Stimulated activated CD4-positive, alpha-beta T cell treated with anti-CD3 and anti-CD28 coated beads, Interleukin-1b, Interleukin-23, amount 100 ng/mL, for 48 hours (primary cell): Measurements from ENCODE around the gene SKIDA1.

ENCODE experiments used
- DNase-seq: peaks from one replicate; pipeline ENCODE4 v3.0.0-alpha.2; 2020

The SKIDA1 gene

DNA sequence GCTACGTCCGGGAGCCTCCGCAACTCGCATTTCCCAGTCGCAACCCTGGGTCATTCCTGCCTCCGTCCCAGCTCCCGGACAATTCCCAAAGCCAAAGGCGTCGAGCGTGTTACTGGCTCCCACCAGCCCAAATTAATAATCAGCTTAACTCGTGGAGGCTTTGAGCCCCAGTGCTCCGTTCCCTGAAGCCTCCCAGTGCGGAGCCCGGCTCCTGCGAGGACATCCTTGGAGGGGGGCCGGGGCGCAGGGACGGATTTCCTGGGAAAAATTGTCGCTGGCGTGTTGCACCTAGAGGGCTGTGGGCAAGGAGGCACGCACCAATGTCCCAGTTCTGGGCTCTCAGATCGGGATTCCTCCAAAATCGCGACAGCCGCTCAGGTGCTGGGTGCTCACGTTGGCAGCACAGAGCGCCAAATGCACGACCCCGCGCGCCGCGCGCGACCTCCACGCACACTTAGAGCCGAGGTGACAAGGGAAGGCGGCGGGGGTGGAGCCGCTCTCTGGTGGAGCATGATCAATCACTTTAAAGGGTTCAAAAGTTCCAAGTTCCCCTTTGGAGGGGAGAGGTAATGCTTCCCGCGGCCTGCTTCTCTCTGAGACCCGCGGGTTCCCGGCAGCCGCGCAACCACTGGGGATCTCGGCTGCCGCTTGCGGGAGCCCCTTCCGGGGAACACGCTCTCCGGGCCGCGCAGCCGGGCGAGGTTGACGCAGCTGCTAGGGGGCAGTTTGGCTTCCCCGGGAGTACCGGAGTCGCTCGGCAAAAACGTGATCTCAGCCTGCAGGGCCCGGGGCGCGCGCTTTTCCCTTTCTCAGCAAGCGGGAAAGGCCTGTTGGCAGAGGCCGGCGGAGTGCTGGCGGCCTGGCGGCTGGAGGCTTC, 25.5 kb downstream of the SKIDA1 start:
- DNase-seq, result no peak

DNA sequence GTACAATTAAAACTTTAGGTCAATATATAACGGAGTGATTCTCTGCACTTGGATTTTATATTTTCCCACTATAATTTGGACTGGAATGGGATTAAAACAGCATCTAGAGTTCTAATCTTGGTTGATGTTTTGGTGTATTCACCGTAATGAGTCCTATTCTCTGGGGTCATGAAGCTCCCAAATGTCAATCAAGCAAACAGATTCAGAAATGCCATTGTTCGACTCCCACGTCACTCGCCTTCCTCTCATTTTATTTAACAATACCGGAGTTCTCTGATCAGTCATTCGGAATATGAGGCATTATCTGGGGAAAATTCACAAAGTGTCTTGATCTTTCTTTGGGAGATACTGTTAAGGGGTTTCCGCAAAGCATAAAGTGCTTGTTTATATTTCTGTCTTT, 26.5 kb downstream of the SKIDA1 start:
- DNase-seq, result no peak

DNA sequence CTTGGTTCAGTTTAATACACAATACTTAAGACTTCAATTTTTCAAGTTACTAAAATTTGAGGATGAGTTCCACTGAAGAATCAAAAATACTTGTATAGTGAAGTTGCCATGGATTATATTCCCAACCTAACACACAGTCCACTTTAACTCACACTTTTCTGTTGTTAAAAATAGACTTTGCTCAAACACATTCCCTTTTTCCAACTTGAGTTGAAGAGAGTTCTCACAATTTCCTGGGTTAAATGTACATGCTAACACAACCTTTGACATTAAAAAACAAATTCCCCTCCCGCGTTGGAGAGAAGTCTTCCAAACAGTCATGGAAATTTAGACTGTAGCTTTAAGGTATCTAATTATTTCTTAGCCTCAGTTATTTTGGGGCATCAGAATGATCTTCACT, 27.1 kb downstream of the SKIDA1 start:
- DNase-seq, result no peak

DNA sequence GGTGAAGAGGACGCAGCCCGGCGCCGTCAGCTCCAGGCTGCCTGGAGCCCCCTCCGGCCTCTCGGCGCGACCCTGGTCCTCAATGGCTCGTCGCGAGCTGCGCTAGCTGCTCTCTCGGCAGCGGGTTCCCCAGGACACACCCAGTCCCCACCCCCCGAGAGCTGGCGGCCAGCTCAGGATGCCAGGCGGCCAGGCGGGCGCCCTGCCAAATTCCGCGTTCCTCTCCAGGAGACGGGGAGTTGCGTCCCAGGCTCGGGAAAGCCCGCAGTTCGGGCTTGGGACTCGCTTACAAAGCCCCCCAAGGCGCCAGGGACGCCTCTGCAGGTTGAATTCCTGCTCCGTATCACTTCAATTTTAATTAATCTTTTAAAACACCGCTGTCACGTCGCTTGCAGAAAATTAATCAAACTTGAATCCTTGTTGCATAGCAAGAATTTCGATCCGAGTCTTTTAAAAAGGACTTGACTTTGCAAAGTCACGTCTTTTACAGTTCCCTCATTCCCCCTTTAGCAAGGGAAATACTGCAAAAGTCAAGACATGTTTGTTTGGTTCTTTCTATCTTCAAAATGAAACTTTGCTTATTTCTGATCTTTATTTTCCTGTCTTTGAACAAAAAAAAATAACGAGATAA, 28.2 kb downstream of the SKIDA1 start:
- DNase-seq, result no peak

DNA sequence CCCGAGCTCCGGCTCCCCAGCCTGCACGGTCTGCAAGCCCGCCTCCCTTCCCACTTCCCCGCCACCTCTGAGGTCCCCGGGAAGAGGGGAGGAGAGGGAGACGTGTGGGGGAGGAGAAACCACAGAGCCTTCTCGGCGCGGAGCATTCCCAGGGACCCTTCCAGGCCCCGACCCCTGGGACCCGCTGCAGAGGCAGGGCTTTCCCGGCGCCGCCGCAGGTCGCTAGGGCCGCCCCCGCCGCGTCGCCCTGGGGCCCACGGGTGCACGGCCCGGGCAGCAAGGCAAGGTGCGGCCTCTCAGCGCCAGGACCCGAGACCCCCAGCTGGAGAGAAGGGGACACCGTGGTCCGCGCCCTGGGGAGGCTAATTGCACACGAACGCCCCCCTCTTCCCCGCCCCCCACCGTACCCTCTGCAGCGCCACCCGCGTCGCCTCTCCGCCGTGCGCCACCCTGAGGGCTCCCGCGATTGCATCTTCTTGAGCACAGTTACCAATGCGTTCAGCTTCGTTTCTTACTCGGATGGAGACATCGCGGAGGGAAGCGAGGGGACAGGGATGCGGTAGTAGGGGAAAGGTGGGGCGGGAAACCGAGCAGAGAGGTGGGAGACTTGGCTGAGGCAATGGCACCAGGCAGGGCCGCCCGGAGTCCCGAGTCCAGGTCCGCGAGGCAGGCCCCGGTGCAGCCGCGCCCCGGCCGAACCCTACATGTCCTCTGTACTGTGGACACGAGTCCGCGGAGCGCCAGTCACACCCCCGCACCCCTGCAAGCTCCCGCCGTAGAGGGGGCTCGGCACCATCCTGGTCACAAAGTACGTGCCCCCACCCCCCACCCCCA, 28.9 kb downstream of the SKIDA1 start:
- DNase-seq, result peak; percentile 35

- DNase-seq, result peak; percentile 84
These were observed 29.6 kb downstream of the SKIDA1 start for GRCh38 chr10:21495752-21496342.

DNA sequence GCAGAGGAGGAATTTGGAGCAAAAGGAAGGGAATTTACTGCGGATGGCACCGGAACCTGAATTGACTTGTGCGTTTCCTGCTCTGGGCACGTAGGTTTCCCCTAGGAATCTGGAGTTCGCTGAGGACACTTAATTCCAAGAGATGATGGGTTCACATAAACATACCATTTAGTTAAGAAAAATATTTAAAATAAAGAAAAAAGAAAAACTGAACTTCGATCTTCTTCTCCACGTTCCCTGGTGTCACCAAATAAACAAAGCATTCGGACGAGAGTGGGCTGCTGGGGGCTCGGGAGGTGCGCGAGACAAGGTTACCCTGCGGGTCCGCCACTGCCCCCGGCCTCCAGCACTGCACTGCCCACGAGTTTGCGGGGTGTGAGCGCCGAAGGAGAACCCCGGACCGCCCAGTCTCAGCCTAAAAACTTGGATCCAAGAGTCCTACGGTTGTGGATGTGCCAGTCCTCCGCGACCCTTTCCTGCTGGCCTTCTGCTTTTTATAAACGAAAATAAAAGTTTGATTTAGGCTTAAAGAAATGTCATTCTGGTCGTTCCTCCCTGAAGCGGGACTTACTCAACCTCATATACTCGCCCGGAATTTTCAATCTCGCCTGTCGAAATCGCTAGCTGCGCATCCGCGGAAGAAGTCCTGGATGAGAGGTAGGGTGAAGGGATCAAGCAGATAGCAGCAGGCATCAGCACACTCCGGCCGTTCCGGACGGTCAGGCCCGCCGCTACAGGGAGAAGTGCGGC, 30.3 kb downstream of the SKIDA1 start:
- no peak for DNase-seq

GRCh38 chr10:21494191-21495001, 31.1 kb downstream of the SKIDA1 start:
- no peak for DNase-seq

- no peak for DNase-seq
These were observed 31.7 kb downstream of the SKIDA1 start for GRCh38 chr10:21493784-21494183.

- DNase-seq, result no peak
These were observed 33.1 kb downstream of the SKIDA1 start for GRCh38 chr10:21492421-21492820.

DNA sequence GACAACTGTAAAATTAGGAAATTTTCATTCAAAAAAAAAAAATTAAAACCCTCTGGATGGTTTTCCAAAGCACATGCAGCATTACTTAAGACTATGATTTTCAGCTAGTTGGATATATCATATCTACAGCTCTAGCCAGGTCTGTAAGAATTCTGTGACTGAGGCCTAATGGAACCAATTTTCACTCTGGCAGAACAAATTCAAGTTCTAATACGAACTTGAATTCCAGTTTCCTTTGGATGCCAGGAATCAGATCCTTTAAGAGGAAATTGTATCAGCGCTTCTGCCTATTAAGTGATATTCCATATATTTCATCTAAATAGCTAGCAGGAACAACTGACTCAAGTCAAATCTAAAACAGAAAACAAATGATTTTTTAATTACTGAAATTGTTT, 34.8 kb downstream of the SKIDA1 start:
- no peak for DNase-seq

- DNase-seq, result no peak
These were observed 35.3 kb downstream of the SKIDA1 start for GRCh38 chr10:21490028-21490710.

DNA sequence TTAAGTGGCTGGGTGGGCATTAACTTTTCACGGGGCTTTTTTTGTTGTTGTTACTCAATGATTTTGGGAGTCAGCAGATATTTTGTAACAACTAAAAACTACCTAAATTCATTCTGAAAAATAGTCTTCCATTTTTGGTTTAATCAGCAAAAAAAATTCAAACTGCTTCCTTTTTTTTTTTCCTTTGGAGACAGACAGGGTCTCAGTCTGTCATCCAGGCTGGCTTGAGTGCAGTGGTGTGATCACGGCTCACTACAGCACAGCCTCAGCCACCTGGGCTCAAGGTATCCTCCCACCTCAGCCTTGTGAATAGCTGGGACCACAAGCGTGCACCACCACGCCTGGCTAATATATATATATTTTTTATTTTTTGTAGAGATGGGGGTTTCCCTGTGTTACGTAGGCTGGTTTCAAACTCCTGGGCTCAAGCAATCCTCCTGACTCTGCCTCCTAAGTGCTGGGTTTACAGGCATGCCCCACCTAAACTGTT, 36.5 kb downstream of the SKIDA1 start:
- DNase-seq, result no peak

GRCh38 chr10:21488246-21488956, 37.1 kb downstream of the SKIDA1 start:
- no peak for DNase-seq

DNA sequence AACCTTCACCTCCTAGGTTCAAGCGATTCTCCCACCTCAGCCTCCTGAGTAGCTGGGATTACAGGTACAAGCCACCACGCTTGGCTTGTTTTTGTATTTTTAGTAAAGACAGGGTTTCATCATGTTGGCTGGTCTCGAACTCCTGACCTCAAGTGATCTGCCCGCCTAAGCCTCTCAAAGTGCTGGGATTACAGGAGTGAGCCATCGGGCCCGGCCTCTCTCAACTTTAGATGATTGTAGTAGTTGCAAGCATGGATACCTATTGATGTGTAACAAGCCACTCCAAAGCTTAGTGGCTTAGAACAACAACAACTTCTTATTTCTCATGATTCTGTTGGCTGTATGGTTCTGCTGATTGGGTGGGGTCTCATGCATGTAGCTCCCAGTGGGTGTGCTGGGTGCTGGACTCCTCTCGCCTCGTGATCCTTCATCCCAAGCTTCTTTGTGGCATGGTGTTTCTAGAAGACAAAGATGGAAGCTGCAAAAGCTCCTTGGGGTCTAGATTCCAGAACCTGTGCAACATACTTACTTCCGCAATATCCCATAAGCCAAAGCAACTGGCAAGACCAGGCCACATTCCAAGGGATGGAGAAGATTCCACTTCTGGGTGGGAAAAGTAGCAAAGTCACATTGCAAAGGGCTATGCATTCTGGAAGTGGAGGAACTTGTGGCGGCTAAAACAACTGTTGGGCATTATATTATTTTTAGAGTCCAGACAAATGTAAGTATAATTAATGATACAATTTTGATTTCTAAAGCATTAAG, 37.9 kb downstream of the SKIDA1 start:
- DNase-seq, result no peak

DNA sequence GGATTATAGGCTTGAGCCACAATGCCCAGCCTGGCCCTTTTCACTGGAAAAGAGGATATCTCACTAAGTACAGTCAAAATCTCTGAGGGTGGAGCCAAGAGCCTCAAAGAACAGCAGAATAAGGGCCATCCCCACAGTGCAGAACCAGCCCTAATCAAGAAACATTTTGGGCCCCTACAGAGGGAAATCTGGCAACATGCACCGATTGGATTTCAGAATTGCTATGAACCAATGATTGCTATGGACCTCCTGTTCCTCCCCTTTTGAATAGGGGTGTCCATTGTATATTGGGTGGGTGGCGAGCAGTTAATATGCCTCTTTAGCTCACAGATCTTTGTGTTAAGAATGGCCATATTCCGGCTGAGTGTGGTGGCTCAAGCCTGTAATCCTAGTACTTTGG, 42.7 kb downstream of the SKIDA1 start:
- no peak for DNase-seq

DNA sequence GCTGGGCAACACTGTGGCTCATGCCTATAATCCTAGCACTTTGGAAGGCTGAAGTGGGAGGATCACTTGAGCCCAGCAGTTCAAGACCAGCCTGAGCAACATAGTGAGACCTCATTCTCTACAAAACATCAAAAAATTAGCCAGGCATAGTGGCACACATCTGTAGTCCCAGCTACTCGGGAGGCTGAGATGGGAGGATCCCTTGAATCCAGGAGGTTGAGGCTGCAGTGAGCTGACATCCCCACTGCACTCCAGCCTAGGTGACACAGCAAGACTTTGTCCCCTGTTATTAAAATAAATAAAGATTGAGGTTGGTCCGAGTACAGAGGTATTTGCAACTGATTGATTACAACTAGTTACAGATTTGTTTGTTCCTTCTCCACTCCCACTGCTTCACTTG, 44.1 kb downstream of the SKIDA1 start:
- no peak for DNase-seq

DNA sequence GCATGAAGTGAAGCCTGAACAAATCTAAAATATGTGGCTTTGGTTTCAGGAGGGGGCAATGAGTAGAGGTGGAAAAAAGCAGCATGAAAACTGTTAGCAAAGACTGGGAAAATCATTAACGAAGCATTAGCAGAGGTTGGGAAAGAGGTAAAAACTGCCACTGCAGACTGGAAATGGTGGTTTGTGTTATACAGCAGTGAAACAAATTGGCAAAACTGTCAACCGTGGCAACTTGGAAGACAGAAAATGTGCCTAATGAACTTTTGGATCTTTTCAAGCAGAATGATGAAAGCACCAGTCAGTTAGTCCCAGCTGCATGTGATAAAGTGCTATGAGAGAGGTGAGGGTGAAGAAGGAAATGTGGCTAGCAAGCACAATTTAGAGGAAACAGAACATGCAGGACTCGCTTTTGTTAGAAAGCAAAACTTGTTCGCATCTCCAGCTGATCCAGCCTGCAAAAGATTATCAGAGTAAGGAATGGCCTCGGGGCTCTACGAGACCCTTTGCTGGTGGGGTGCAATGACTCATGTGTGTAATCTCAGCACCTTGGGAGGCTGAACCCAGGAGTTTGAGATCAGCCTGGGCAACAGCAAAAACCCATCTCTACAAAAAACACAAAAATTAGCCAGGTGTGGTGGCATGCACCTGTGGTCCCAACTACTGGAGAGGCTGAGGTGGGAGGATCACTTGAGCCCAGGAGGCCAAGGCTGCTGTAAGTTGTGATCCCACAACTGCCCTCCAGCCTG, 45.7 kb downstream of the SKIDA1 start:
- no peak for DNase-seq

GRCh38 chr10:21475393-21475792, 50.1 kb downstream of the SKIDA1 start:
- no peak for DNase-seq
